ENCODE data around the gene CORO1C. TPM values are rescaled to one million over a fixed set of nuclear protein-coding genes. Genes with fewer than 3 reads are reported as not detected.

CORO1C gene
- polyA plus RNA-seq, 1 of the 3 experiments (the other 2 are of a cell fraction), result 150 TPM

GRCh38 chr12:108727868-108728735 lies 3.2 kb downstream of the CORO1C start:
- peak overlapping the region; percentile 87 for H3K9ac ChIP-seq
- H3K4me1 ChIP-seq (ENCODE audit: control insufficient read depth in 1 of 2, insufficient read depth in 2 of 2, low read depth in 1 of 2, low read length in 1 of 2), result peaks cover 28 to 34% of the 10 kb centered on the region in 2 experiments; a peak in 3 of 4 replicates
- H3F3A ChIP-seq (replicated peaks; ENCODE audit: insufficient read depth), result peaks cover 47% of the 10 kb centered on the region
- H4K20me1 ChIP-seq (ENCODE audit: insufficient read depth), result peaks cover 44% of the 10 kb centered on the region
- 83% methylated on average over 7 of the region's 7 CpGs for WGBS (ENCODE audit: low lambda C conversion rate)
- no peaks in the 10 kb centered on the region for H3K27me3 ChIP-seq (ENCODE audit: insufficient read depth)
- H2AFZ ChIP-seq (ENCODE audit: low read depth), result no peak overlapping the region
- CTCF ChIA-PET, result interaction anchor here (0.9 kb wide), 2 partner anchors 17 to 63 kb away, joined by 3 to 4 read pairs; no protein-coding TSS in a partner anchor
- peaks cover 81% of the 10 kb centered on the region for H3K79me2 ChIP-seq (ENCODE audit: insufficient read depth)
- peak overlapping the region; percentile 76 for H3K4me2 ChIP-seq
- no peaks in the 10 kb centered on the region for H3K9me3 ChIP-seq
- H3K36me3 ChIP-seq (replicated peaks in 1 of 2; ENCODE audit: control insufficient read depth in 1 of 2, insufficient read depth in 2 of 2, low read length in 1 of 2), result peaks cover 2 to 15% of the 10 kb centered on the region in 2 experiments
- no peak for DNase-seq
- POLR2A ChIA-PET, result no interaction called here
- no peak for TF ChIP-seq NRF1 (IDR thresholded peaks at IDR 0.05; ENCODE audit: low read depth, low read length)
- no peak for TF ChIP-seq CHD2 (IDR thresholded peaks at IDR 0.05; ENCODE audit: low read length, partially characterized antibody)
- no peak for TF ChIP-seq RXRA (IDR thresholded peaks at IDR 0.05; ENCODE audit: borderline replicate concordance, low read depth)
- TF ChIP-seq USF1 (IDR thresholded peaks at IDR 0.05; ENCODE audit: borderline replicate concordance, low read depth), result no peak
- TF ChIP-seq MAX (IDR thresholded peaks at IDR 0.05; ENCODE audit: low read depth), result no peak
- TF ChIP-seq POLR2AphosphoS5 (IDR thresholded peaks at IDR 0.05; ENCODE audit: low read depth, low read length), result no peak
- TF ChIP-seq SMC3 (IDR thresholded peaks at IDR 0.05; ENCODE audit: low read depth, low read length), result no peak
- no peak for TF ChIP-seq FOSL2 (IDR thresholded peaks at IDR 0.05; ENCODE audit: borderline replicate concordance, low read depth)
- TF ChIP-seq ZBTB33 (IDR thresholded peaks at IDR 0.05; ENCODE audit: borderline replicate concordance, low read depth), result no peak
- no peak for TF ChIP-seq TEAD4 (IDR thresholded peaks at IDR 0.05; ENCODE audit: borderline replicate concordance, insufficient read depth)
- no peak for TF ChIP-seq TAF1 (IDR thresholded peaks at IDR 0.05; ENCODE audit: borderline replicate concordance, low read depth, low read length)
- no peak for TF ChIP-seq ELF1 (IDR thresholded peaks at IDR 0.05)
- no peak for TF ChIP-seq GATA2 (CRISPR knock-in tag; IDR thresholded peaks at IDR 0.05)
- peak overlapping the region in 1 of 2 experiments; percentile 96; a peak in 3 of 4 replicates for H3K27ac ChIP-seq (ENCODE audit: low read depth in 2 of 2, low read length in 1 of 2)
- peak overlapping the region; percentile 80 to 90; a peak in 3 of 4 replicates for H3K4me3 ChIP-seq (ENCODE audit: low read depth in 2 of 2, low read length in 1 of 2)
- H3K9me2 ChIP-seq, result no peaks in the 10 kb centered on the region
